Activated CD8-positive, alpha-beta memory T cell treated with anti-CD3 and anti-CD28 coated beads, Interleukin-2, amount 50 U/mL, for 1 hour (primary cell): ENCODE results near the gene SFSWAP.
"Not testable (repeated sequence)": the region's sequence is repeated elsewhere in the genome, so short reads cannot be mapped to it uniquely, and the experiment has no call there.

Source experiments
- DNase-seq: peaks from one replicate; pipeline ENCODE4 v3.0.0-alpha.2; 2020; ENCODE audit errors: extremely low read depth

The SFSWAP gene

DNA sequence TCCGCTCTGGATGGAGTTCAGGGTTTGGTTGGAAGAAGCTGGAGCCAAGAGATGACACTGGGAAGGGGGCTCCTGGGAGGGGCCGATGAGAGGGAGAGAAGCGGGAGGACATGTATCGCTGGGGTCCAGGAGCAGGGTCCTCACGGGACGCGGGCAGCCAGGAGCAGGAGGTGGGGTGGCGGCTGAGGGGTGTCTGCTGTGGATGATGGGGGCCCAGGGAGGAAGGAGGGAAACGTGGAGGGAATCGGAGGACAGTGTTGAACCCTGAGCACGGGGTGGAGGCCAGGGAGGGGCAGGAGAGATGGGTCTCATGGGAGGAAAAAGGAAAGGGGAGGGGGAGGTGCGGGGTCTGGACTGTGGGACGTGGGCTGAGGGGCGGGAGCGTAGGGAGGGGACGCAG is 31.7 kb upstream of the SFSWAP start:
- not testable (repeated sequence) for DNase-seq

DNA sequence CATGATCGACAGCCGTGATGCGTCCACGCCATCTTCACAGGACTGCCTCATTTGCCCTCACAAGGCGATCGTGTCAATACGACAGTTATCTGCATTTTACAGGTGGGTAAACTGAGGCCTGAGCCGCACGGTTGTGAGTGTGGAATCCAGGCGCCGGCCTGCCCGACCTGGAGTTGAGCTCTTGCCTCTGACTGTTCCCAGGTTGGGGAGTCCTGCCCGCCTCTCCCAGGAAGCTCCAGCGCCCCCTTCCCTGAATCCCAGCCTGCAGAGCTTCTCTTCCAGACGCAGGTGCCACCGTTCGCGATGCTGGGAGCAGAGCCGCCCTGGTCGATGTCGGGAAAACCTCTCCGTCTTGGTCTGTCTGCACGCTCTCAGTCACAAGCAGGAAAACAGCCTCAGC is 31.1 kb upstream of the SFSWAP start:
- DNase-seq = not testable (repeated sequence)

DNA sequence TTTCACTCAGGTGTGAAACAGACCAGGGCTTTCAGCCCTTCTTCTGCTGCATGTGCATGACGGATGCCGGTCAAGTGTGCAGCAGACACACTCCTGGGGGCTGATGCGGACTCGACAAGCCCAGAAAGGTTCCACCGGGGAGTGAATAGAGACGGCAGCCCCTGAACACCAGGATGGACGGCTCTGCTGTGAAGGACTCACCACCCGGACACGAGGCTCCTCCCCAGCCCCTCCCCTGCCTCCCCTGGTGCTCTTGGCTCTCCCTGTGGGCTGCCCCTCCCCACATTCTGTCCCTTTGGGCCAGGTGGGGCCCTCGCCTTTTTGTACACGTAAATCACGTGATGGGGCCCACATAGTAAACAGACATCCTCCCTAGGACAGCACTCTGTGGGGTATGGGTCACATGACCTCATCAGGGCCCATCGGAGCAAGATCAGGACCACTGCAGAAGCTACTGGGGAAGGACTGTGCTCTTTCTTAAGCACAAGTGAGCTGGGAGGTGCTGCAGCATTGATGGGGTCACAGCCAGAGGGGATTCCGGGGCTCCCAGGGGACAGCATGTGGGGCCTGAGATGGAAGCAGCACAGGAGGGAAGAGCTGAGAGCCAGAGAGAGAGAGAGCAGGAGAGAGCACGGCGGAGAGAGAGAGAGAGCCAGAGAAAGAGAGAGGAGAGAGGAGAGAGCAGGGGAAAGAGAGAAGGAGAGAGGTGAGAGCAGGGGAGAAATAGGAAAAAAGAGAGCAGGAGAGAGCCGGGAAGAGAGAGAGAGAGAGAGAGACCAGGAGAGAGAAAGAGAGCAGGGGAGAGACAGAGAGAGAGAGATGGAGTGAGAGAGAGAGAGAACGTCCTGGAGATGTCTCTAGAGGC is 30.3 kb upstream of the SFSWAP start:
- not testable (repeated sequence) for DNase-seq

DNA sequence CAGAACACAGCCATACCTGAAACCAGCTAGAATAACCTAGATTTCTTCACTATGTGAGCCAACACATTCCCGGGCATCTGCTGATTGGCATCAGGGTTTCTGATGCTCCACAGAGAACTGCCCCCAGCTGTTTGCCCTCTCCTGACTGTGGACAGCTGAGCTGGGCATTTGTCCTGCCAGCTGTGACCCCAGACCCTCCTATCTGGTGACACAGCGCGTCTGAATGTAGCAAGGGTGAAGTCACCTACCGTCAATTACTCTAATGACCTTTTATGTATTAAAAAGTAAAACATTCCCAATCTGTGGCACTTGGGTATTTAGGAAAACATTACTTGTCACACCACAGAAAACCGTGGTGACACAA is 29.7 kb upstream of the SFSWAP start:
- DNase-seq = no peak

DNA sequence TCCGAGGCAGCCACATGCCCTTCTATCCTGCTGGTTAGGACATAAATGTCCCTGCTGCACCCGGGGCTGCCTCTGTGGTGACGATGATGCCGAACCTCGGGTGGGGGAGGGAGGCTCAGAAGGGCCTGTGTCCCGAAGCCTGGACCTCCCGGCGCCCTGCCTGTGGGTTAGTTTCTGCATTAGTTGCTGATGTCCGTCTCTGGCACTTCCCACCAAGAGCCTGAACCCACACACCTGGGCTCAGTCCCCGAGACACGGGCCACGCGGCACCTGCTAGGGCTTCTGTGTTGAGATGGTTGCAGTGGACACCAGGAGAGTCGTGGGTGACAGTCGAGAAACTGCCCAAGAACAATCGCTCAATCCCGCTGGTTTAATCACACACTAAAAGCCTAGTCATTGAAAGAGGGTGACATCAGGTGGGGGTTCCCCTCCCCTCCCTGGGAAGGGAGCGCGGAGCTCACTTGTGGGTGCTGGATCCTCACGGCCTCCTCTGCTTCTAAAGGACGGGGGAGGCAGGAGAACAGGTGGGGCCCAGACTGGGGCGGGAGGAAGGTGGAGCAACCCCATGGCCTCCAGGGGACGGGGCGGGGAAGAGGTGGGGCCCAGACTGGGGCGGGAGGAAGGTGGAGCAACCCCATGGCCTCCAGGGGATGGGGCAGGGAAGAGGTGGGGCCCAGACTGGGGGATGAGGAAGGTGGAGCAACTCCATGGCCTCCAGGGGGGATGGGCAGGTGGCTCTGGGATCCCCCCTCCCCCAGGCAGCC is 29.0 kb upstream of the SFSWAP start:
- DNase-seq = not testable (repeated sequence)

DNA sequence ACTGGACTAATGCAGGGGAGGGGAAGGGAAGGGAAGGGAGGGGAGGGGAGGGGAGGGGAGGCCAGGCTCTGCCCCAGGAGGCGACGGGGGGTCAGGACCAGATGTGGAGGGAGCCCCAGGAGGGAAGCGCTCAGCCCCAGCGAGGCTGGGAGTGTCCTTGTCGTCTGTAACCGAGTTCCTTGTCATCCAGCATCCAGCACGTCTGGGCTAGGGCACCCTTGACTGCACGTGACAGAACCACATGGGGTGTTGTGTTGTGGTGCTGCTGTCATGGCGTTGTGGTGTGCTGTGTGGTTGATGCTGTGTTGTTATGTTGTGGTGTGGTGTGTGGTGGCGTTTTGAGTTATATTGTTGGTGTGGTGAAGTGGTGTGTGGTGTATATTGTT is 28.4 kb upstream of the SFSWAP start:
- DNase-seq = no peak

DNA sequence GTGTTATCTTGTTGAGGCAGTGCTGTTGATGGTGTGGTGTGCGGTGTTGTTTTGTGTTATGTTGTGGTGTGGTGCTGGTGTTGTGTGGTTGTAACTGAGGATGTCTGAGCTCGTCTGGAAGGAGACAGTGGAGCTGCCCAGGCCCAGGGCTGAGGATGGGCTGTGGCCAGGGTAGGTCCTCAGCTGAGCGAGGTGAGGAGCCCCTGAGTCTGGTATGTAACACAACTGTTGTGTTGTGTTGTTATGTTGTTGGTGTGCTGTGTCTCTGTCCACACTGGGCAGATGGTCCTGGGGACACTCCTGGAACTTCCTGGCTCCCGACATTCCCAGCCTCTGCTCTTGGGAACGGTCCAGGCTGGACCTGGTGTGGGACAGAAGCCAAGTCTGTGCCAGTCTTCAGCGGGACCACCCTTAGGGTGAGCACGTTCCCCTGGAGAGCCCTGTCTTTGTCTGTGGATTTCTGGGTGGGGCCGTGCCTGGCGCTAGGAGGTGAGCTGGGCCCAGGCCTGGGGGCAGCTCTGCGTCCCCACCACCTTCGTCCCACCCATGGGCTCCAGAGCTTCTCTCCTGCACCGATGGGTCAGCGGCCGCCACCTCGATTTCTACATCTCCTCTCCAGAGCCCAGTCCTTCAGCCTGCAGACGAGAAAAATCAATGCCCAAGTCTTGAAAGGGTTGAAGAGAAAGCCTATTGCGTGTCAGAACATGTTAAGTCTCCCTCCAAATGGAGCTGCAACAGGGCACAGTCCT is 27.4 kb upstream of the SFSWAP start:
- DNase-seq = no peak

DNA sequence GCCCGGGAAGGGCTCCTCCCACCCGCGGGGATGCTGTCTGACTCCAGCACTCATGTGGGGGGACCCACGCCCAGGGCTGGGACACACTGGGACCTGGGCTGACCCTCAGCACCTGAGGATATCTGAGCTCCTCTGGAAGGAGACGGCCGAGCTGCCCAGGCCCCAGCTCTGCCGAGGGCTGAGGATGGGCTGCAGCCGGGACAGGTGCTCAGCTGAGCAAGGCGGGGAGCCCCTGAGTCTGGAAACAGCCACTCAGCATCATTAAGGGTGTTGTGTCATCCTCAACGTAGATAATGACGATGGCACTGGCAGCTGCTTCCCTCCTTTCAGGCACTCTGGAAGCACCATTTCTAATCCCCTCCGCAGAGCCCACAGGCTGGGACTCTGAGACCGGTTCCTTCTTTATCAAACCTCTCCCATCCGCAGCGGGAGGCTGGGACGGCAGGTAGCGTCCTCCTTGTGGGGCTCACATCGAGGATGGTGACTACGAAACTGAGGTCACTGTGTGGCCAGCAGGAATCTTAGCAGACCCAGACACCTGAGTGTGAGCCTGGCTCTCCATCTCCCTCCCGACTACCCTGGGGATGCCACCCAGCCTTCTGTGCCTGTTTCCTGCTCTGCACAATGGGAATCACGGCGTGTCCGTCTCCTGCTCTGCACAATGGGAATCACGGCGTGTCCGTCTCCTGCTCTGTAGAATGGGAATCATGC is 26.7 kb upstream of the SFSWAP start:
- no peak for DNase-seq

DNA sequence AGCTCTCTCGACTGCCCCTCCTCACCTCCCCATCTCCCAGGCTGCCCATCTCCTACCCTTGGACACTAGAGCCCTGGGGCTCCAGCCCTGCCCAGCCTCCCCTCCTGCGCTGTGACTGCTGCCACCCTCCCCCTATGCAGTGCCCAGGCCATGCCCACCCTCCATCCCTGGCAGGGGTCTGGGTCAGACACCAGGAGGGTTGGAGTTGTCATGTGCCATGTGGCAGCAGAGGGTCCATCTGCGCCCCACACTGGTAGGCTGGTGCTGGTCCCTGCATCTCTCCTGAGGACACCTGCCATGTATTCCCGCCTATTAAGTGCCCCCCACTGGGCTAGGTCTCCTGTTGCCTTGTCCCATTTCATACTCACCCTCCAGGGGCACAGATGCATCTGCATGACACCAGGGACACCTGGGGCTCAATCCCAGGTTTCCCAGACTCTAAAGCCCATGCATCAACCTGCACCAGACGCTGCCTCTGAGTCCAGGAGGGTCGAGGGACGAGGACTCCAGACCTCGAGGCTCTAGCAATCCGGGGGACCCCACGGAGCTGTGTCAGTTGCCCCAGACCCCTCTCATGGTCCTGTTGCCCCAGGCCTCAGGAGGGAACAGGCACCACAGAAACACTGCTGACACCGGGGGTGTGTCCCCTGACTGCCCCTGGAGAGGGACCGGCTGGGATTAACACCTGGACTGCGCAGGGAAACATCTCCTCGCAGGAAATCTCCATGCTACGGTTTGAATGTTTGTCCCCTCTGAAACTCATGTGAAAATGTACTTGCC is 23.4 kb upstream of the SFSWAP start:
- DNase-seq = no peak

DNA sequence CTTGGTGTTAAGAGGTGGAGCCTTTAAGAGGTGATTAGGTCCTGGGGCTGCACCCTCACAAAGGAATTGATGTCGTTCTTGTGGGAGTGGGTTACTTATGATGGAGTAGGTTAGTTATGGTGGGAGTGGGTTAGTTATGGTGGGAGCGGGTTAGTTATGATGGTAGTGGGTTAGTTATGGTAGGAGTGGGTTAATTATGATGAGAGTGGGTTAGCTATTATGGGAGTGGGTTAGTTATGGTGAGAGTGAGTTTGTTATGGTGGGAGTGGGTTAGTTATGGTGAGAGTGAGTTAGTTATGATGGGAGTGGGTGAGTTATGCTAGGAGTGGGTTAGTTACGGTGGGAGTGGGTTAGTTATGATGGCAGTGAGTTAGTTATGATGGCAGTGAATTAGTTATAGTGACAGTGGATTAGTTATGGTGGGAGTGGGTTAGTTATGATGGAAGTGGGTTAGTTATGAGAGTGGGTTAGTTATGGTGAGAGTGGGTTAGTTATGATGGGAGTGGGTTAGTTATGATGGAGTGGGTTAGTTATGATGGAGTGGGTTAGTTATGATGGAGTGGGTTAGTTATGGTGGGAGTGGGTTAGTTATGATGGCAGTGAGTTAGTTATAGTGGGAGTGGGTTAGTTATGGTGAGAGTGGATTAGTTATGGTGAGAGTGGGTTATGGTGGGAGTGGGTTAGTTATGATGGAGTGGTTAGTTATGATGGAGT is 22.6 kb upstream of the SFSWAP start:
- no peak for DNase-seq

DNA sequence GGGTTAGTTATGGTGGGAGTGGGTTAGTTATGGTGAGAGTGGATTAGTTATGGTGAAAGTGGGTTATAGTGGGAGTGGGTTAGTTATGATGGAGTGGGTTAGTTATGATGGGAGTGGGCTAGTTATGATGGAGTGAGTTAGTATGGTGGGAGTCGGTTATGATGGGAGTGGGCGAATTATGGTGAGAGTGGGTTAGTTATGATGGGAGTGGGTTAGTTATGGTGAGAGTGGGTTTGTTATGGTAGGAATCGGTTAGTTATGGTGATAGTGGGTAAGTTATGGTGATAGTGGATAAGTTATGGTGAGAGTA is 22.1 kb upstream of the SFSWAP start:
- no peak for DNase-seq

DNA sequence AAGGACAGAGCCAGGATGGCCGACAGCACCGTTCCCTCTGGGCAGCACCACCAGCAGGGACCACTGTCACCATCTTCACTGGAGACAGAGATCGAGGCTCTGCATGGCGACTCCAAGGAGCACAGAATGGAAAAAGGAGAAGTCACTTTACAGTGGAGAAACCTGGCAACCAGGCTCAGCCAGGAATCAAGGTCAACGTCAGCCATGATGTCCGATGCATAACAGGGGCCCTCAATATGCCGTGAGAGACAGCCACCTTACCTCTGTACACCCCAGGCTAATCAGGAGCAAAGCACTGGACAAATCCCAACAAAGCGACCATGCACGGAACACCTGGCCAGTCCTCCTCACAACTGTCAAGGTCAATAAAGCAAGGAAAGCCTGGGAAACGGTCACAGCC is 20.6 kb upstream of the SFSWAP start:
- no peak for DNase-seq

DNA sequence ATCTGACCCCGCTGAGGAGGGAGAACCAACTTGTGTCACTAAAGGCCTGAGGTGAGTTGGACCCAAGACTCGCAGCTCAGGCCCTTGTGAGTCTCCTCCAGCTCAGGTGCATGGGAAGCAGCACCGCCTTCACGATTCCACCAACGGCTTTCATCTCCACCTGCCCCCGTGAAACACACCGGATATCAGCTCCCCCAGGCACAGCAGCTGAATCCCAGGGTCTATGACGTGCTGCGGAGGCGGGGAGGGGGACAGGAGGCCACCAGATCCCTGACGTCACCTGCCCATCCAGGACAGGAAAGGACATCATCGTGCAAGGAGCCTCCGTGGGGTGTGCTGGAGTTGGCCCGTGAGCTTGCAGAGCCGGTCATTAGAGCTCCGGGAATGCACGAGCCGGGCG is 18.5 kb upstream of the SFSWAP start:
- no peak for DNase-seq

DNA sequence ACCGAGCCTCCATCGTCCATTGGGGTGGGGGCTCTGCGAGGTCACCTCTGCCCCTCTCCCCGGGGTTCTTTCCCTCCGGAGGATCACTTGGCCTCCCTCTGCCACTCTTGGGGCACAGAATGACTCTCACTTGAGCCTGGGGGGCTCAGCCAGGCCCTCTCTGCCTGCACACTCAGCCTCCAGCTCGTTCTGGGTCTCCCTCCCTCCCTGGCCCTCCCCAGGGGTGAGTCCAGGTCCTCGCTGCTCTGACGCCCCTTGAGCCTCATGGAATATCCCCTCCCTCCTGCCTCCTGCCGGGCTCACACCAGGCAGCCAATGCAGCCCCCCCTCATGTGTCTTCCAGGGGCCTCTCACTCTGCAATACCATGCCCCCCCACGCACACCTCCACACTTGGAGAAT is 17.7 kb upstream of the SFSWAP start:
- no peak for DNase-seq

DNA sequence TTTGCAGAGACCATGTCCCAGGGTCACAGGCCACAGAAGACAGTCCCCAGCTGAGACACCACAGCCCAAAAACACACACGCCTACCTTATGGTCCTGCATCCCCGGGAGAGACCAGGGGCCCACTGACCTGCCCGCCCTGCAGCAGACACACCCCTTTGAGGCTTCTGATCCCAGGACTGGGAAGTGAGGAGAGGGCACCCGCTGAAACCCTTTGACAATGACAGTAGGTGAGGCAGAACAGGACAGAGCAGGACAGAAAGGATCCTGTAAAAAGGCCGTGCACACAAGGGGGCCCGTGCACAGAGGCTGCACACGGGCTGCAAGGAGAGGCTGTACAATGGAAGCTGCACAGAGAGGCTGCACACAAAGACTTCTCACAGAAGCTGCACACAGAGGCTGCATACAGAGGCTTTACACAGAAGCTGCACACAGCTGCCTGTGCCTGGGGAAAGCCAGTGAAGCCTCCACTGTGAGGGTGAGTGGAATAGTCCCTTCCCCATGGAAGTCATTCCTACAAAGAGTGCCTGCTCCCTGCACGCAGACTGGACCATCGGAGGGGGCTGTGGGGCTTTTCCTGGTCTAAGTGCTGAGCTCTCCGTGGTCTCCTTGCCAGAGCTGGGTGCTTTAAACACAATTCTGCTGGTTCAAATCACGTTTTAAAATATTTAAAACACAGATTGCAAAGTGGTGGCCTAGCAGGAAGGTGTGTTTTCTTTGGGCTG is 16.6 kb upstream of the SFSWAP start:
- DNase-seq = no peak

DNA sequence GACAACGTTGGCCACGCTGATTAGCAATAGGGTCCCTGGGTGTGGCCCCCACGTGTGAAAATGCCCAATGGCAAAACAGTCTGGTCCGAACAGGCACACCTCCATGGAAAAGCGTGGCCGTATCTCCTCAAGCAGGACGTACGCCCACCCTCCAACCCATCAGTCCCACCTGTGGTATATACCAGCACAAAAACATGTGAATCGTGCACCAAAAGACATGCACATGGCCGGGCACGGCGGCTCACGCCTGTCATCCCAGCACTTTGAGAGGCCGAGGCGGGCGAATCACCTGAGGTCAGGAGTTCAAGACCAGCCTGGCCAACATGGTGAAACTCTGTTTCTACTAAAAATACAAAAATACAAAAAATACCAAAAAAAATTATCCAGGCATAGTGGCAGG is 14.9 kb upstream of the SFSWAP start:
- no peak for DNase-seq

DNA sequence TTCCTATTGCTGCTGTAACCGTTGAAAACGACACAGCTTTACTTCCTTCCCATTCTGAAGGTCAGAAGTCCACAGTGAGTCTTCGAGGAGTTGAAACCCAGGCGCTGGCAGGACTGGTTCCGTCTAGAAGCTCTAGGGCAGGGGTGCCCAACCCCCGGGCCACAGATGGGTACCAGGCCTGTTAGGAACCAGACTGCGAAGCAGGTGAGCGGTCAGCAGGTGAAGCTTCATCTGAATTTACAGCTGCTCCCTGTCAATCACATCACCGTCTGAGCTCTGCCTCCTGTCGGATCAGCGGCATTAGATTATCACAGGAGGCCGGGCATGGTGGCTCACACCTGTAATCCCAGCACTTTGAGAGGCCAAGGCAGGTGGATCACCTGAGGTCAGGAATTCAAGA is 12.6 kb upstream of the SFSWAP start:
- DNase-seq = no peak

DNA sequence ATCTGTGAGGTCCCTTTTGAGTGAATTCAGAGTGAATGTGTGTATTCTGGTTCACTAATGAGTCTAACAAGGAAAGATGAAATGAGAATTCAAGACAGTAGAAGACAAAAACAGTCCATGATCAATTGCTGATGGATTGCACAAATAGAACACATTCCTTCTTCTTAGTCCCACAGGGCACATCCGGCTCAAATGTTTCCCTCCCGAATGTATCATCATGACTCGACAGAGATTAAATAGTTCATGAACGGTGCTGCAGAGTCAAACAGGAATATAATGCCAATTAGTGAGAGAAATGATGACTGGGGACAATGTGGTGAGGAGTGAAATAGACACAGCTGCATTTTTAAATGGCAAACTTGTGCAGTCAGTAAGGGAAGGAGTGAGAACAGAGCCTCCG is 11.5 kb upstream of the SFSWAP start:
- DNase-seq = no peak

DNA sequence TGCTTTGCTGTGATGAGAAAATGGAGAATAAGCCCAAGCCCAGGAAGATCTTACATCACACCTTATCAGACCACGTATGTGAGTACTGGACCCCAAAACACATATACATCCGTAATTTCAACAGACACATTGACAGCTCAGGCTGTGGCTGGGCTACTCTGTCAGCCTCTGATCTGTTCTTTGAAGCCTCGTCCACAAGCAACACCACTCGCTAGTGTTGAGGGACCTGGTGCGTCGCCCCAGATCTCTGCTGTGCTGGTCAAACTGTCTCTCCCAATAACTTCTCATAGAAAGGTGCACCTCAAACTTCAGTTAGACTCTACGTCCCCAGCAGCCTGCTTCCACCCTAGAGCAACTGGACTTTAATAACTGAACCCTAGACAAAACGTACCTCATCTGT is 10.6 kb upstream of the SFSWAP start:
- DNase-seq = no peak
